GM18873 (cell line): ENCODE results near the gene SMG6.

Experiments used
- ATAC-seq: cut with Tn5 transposase; IDR thresholded peaks from one replicate; pipeline ENCODE4 v1.9.1; 2021; ENCODE audit warnings: mild to moderate bottlenecking, moderate library complexity, moderate number of reproducible peaks; ENCODE audit not compliant: unreplicated experiment, low FRiP score

The SMG6 gene

DNA sequence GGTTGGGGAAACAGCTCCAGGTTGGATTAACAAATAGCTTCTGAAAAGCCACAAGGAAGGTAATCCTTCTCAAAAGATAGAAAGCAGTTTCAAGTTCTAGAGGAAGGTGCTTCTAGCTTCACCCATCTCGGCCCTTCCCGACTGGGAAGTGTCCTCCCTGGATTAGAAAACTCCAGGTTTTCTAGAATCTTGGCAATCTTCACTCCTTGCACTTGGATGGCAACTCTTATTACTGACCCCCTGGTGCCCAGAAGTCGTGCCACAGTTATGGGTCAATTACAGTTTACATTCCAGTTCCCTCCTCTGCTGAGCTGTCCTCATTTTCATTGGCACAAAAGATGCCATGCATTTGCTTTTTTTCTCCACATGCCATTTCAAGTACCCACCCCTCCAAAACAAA is 65.6 kb downstream of the SMG6 start:
- no peak for ATAC-seq

DNA sequence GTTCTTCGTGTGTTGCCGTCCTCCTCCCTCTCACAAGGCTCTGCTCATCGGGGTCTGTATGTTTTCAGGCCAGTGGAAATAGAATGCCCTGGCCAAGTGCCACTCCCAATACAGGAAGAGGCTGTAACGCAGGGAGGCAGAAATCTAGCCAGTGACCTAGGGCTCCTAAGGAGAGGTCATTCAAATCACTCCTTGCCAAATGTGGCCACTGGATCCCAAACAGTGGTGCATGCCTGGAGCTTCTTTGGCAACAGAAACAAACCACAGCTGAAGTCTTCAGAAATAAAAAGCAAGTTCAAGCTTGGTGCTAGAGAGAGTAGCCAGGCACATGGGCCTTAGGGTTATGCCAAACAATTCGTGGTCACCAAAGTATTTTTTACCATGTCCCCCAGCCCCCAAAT is 66.1 kb downstream of the SMG6 start:
- ATAC-seq, result no peak

DNA sequence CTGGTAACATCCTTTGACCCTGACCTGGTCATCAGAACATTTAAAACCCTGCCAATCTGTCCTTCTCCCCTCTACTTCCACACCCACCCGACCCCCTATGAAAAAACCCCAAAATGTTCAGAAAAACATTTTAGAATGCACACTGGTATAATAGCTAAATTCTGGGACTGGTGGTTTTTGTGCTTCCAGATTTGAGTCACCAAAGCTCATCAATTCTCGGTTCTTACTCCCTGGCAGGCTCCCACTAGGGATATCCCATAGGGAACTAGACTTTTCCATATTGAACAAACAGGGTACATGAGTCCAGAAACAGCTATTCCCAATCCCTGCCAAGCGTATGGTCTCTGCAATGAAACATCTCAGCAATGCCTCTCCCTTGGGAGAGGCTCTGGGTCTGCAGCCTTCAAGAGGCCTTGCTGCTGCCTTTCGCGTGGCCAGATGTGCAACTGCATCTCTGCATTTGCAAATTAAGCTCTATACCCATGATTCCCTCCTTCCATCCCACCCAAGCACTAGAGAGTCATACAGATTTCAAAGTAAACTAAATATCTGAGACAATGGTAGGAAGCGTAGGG is 67.7 kb downstream of the SMG6 start:
- ATAC-seq, result no peak

DNA sequence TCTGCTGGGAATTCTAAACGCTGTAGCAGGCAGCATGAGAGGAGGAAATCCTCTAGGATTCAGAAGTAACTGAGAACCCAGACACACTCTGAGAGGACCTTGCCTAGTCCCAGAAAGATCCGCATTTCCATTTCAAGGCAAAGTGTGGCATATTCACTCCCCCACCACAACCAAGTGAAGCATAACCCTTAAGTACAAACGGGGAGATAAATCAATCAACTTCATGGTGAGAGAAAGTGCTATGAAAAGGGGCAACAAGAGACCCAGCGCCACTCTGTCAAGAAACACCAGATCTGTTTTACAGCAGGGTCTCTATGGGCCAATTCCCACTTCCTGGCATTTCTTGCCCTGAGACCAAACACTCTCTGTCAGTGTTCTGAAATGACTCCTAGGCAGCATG is 68.3 kb downstream of the SMG6 start:
- ATAC-seq, result no peak

DNA sequence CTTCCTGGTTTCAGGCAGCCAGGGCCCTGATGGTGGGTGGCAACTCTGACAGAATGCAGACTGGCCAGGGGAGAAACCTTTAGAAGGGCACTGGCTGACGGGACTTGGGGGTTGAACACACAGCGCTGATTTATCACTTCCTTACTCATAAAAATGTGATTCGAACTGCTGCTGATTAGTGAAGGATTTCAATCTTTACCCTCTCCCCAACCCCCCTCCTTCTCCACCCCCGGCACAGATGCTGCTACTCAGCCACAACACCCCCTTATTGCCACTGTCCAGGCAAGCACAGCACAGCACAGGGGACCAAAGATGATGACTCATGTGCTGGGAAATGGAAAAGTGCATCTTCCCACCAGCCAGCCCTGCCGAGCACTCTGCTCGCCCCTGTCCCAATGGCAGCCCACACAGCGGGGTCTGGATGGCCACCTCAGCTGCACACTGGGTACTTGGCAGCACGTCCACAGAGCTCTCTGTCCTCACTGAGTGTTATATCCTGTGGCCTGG is 70.1 kb downstream of the SMG6 start:
- ATAC-seq, result no peak

DNA sequence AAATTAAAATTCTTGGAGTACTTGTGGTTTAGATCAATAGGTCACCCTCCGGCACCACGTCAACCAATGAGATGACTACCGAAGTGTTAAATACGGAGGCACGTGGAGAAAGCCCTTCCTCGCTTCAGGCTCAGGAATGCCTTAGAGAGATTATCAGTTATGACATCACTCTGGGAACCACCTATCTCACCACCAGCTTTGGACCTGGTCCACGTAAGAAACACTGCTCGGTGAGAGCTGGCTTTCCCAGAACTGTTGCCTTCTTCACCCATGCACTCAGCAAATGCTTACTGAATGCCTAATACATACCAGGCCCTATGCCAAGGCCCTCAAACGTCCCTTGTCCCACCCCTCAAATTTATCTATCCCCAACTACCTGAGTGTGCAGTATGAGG is 71.3 kb downstream of the SMG6 start:
- ATAC-seq, result no peak

DNA sequence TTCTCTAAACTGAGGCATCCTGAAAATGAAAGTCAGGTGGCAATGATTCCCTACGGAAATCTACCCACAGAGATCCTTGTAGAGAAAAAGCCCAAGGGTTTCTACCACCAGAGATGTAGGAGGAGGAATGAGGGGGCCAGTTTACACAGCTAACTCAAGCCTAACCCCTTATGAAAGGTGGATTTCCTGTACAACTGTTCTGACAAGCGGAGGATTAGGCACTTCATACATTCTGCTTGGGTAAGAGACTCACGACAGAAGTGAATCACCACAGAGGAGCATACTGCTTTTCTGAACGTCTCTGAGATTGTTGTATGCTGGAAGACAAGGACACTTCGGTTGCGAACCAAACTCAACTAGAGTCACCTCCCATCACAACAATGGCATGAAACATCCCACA is 72.7 kb downstream of the SMG6 start:
- no peak for ATAC-seq

DNA sequence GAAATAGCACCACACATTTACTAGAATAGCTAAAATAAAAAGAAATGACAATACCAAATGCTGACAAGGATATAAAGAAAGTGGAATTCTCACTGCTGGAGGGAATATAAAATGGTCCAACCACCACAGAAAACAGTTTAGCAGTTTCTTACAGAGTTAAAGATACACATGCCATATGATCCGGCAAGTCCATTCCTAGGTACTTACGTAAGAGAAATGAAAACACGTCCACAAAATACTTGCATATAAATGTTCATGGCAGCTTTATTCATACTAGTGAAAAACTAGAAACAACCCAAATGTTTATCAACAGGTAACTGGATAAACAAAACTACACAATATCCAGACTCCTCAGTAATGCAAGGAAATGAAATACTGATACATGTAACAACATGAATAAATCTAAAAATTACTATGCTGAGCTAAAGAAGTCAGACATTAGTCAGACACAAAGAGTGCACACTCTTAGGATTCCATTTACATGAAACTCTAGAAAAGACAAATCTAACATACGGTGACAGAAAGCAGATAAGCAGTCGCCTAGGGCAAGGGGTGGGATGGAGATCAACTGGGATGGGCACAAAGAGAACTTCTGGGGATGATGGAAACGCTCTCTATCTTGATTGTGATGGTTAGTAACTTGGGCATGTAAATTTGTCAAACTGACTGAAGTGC is 76.4 kb downstream of the SMG6 start:
- ATAC-seq, result no peak

DNA sequence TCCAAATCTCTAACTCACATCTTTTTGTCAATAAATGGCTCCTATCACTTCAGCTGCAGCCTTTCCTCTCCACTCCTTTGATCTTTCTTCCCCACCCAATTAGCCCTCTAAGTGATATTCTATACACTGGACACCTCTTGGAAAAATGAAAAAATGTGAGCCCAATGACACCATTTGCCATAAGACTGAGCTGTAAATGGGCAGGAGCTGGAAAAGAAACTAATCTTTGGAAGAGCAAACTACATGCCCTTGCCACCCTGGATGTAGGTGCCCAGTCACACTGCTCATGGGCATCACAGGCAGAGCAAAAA is 80.0 kb downstream of the SMG6 start:
- no peak for ATAC-seq

DNA sequence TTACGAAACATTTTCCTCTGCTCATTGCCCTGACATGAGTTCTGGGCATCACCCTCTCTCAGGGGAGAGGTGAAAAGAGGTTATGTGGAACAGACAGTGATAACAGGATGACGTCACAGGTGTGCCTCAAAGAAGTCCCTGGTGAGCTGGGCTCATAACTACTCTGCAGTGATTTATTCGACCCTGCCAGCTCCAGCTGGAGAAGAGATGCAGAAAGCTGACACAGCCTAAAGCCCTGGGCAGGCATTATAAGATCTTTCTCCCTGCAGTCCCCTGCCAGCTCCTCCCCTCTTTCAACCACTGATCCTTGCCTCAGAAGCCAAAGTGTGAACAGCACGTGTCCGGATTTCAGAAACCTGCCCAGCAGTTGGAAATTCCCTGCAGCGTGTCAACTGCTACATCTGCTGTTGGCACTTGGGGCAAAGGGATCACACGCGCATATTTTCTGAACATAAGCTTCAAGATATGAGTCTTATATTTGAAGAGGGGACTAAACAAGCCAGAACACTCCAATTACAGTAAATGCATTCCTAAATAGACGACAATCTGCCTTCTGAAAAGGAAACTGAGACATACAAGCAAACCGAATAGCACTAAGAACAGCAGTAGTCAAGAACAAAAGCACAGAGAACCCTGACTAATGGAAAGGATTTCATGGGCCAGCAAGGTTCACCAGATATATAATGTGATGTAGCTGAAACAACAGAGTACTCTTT is 80.5 kb downstream of the SMG6 start:
- ATAC-seq, result no peak

DNA sequence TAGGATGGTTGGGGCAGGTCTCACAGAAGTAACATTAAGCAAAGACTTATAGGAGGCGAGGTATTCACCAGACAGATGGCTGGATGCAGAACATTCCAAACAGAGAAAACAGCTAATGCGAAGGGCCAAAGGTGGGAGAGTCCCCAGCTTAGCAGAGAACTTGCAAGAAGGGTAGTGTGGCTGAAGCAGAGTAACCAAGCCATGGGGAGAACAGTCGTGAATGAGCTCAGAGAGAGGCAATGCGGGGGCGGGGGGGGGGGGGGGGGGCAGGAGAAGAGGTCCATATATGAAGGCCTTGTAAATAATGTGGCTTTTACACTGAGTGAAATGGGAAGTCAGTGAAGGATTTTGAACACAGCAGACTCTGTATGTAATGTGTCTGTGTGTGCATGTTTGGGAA is 81.3 kb downstream of the SMG6 start:
- no peak for ATAC-seq

DNA sequence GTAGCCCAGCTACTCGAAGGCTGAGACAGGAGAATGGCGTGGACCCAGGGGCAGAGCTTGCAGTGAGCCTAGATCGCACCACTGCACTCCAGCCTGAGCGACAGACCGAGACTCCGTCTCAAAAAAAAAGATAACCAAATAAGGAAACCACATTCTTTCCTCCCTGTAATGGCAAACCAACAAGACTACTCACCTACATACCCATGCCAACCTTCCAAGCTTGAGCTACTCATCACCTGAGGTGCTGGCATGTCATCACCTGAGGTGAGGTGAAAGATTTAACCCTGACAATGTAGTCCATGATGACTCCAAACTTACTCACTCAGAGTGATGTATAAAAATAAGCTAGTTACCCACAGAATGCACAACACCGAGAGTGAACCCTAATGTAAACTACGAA is 85.2 kb downstream of the SMG6 start:
- no peak for ATAC-seq

DNA sequence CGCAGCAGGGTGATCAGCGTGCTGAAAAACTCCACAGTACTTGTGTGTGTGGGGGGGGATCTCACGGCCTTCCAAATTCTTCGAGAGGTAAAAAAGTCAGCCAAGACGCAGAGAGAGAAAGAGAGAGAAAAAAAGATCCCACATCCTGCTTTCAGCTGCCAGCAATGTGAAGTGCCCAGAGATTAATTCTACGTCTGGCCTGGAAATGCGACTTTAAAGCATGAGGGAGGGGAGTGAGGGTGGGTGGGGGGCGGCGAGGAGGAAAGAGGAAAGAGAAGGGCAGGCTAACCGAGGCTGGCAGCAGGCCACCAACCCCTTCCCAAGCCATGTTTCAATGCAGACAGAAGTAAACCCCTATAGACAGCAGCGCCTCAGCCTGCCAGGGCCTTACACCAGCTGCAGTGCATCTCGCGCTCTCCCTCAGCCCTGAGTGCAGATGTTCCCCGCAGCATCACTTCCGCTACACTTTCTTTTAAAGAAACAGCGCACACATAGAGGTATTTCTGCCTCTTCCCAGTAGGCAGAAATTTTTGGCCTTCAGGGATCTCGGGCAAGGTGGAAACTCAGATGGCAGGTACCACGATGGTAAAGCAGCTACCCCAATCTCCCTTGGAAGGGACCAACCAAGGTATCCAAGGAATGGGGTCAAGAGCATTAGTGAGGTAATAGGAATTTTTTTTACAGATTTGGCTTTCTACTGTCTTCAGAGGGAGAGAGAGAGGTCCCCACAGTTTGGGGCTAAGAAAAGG is 87.8 kb downstream of the SMG6 start:
- ATAC-seq, result peak; percentile 75

DNA sequence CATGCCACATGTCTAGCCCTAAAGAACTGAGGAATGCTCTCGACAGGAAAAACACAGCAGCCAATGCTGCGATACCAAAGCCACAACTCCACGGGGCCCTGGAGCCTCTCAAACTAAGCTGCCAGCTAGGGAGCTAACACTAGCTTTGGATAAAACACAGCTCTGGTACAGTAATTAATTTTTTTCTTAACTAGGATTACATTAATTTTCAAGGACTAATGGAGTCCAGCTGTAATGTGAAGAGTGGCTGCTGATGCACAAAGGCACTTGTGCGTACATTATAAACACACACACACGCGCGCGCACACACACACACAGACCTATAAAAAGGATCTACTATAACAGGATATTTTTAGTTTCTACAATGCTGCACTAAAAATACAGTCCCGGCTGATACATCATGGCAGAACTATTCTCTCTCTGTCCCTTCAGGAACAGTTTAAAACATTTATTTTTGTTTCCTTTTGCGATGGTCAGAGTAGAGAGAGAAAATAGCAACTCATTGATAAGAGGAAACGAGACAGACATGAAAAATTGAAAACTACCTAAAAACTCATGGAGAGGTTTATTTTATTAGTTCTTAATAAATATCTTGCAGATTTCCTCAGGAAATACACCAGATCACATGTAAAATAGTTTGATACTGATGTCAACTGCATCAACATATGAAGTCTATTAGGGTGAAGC is 88.5 kb downstream of the SMG6 start:
- no peak for ATAC-seq

DNA sequence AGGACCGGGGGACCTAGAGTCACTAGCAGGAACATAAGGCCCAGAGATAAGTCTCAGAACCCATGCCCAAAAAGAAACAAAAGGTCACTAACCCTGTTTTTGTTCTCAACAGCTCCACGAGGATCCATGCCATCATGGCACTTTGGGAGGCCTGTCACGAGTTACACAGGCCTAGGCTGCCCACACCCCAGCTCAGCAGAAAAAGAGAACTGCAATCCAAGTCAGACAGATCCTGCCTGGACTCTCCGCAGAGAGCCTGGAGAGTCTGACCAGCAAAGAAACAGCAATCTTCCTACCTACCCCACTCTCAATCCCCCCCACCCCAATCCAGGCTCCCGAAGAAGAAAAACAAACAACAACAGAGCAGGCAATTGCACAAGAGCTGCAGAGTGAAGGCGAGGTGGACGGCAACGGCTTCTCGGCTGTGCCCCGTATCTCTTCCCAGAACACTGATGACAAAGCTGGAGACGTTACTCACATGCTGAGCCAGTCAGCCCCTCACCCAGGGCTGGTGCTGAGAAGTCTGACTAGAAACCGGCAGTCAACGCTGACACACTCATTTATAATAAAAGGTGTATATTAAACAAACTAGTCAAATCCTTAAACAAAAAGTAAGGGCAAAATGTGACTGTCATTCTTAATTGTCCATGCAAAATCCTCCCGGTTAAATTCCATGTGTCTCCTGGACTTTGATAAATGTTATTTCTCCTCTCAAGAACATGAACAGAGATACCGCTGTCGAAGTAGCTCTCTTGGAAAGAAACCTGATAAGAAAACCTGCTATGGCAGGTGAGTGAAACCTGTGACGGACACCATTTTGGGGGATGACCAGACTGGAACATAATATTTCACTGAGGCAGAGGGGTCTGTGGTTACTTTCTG is 89.3 kb downstream of the SMG6 start:
- ATAC-seq, result no peak

DNA sequence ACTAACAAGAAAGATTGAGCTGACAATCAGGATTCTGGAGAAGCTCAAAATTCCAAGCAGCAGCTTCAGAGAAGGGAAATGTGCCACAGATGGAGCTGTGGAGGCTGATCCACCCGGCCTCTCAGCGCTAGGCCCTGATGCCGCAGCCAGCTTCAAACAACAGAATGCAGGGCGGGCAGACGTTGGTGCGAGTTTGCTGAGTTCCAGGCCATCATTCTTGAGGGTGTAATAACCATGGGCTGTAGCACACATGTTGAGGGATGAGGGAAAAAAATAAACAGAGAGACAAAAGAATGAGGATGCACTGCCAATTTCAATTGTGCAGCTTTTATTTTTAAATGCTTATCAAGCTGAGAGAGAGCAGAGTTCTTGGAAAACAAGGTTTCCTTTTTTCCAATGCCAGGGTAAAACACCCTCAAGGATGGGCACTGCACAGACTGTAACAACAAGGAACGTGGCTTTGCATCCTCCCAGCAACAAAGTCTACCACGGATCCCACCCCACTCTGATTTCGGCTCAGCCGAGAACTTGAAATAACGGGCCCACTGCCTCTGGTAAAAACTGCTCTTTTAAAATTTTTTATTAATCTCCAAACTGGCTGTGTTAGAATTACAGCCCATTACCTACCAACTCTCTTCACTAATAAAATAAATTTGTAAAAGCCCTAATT is 90.2 kb downstream of the SMG6 start:
- ATAC-seq, result no peak

DNA sequence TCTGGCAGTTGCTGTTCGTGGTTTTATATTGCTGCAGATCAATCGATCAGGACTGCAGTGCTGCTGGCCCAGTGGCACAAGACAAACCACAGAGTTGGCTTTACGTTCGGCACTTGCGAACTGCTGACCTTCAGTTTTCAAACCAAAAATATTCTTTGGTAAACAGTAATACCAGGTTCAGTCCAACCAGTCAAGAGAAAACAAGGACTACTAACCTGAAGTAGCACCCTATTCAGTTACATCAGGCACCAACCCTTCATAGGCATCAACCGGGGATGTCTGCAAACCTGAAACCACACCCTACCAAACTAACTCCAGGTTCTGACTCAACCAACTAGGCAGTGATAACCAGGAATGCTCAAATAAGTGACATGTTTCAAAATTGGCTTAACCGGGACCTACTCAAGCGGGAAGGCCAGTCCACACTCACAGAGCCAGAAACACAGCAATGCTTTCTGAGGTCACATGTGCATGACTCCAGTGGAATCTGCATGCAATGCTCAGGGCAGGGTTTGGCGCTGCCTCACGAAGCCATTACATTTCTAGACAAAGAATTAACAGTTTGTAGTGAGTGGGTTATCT is 91.1 kb downstream of the SMG6 start:
- no peak for ATAC-seq

DNA sequence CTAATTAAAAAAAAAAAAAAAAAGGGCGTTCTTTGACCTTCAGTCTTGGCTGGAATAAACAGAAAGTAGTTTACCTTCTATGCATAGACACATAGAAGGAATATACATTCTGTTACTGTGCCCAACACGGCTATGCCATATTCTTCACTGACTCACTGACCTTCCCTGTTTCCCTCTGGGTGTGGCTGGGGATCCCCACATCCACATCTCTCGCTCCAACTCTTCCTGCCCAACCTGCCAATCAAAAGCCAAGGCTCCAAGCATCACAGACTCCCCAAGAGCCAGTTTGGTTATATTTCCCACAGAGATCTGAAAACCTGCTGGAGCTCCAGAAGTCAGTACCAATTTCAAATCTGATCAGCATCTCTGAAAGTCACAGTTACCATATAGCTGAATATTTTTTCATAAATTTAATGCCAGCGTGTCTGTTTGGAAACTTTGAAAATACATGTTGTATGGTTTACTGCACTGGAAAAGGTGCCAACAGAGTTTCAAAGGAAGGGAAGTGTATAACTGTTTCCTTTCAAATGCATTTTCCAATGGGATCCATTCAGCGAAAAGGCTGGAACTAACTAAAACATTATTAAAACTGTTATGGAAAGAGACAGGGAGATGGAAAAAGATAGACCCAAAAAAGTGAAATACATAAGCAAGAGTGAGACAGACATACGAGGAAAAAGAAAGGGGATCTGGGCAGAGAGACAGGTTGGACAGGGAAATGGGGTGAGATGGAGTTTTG is 91.8 kb downstream of the SMG6 start:
- ATAC-seq, result no peak
